SKM-1 (cell line): ENCODE data around the gene CAMK2A.

Source experiments
- DNase-seq: peaks from one replicate; lab custom pipeline; 2025; ENCODE audit not compliant: unreplicated experiment; lab: John Stamatoyannopoulos, UW

CAMK2A gene

DNA sequence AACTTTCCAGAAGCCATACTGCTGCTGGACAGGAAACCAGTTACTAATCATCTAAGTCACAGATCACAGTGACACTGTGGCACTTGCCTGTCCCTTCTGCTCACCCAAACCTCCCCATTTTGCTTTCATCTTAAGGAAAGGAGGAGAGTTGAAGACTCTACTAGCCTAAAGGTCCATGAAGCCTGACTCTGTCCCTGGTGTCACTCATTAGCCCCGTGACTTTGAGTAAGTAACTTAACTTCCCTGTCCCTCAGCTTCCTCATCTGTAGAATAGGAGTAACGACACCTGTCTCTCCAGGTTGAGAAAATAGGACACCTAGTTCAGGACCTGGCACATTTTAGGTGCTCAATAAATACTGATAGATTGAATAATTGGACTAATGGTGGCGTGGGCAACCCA lies 100.2 kb downstream of the CAMK2A start:
- no peak for DNase-seq

DNA sequence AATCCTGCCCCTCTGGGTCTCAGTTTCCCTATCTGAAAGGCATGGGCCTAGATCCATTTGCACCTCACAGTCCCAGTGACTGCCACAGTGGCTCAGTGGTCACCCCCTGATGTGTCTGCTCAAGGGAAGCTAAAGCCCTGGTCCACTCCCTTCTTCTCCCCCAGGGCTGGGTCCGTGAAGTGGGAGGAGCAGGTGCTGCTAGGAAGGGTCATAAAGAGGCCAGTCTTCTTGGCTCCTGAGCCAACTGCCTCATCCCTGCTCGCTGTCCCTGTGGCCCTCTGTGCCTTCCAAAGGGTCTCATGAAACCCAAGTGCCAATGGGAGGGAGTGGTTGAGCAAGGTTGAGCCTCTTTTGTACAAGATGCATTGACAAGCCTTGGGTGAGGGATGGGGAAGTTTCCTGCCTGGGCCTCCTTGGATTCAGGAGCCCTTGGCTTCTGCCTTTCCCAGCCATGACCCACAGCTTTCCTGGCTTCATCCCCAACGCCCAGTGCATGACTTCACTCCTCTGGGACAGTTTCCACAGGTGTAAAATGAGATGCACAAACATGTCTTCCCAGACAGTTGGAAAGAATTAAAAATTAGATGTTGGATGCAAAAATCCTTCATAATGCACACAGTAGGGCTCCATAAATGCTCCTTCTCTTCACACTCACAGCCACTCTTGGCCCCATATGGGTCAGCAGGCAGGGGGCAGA lies 101.3 kb downstream of the CAMK2A start:
- DNase-seq, result no peak

DNA sequence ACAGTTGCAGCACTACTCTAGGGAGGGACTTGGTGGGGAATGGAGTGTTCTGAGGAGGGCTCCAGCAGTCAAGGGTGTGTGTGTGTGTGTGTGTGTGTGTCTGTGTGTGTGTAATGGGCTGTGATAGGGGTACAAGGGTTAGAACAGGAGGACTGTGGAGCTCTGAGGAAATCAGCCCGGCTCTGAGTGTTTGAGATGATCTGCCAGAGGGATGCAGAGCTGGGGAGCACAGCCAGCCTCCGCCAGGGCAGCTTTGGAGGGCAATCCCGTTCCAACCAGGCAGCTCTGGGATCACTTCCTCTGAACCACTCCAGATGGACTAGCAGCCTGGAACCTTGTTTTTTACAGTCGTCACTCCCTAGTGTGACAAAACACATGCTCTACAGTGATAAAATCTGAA lies 102.7 kb downstream of the CAMK2A start:
- no peak for DNase-seq

DNA sequence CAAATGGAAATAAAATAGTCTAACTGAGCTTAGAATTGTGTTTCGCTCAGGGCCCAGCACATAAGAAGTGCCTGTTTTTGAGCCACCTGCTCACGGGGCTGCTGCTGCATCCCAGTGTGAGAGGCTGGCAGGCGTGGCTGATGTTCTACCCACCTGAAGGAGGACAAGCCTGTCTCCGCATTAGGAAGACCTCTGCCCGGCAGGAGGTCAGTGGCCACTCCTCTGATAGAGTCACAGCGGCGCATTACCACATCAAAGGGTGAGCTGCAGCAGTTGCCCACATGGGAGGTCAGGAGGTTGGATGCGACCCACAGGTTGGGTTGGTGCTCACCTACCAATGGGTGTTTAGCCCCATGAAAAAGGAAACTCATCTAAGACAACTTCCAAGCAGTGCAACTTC lies 103.4 kb downstream of the CAMK2A start:
- no peak for DNase-seq

DNA sequence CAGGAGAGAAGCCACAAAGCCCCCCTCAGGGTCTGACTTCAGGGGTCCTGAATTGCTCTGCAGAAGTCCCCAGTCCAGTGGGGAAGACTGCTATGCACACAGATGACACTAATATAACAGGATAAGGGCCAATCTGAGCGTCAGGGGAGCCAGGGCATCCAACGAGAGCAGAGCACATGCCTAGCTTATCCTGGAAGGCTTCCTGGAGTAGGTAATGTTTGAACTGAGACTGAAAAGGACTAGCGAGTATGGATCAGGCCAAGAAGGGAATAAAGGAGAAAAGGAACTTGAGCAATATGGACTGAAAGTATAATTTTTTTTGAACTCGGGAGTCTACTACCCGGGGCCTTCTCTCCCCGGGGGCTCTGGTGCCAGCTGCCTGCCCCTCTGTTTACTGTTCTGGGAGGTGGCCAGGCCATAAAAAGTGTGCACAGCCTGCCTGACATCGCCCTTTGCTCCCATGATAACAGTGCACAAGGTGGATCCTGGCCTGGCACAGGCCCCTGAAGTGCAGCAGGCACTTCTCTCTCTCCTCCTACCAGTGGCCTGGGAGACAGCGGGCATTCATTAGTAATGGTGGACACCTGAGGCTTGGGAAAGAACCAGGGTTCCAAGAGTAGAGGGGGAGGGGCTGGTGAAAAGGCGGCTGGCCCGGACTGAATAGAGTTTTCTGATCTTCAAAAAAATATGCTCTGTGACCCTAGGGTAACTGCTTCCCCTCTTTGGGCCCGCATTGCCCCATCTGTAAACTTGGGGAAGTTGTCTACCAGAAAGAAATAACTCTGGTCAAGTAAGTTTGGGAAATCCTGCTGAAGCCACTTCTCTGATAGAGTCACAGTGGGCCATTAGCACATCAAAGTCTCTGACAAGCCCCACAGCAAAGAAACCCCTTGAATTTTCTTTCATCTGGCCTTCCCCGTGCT lies 104.3 kb downstream of the CAMK2A start:
- peak; percentile 78 for DNase-seq

DNA sequence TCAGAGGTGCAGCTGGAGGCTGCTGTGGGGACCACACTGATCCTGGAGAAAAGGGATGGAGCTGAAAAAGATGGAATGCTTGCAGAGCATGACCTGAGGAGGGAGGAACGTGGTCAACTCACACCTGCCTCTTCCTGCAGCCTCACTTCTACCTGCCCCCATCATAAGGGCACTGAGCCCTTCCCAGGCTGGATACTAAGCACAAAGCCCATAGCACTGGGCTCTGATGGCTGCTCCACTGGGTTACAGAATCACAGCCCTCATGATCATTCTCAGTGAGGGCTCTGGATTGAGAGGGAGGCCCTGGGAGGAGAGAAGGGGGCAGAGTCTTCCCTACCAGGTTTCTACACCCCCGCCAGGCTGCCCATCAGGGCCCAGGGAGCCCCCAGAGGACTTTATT lies 105.6 kb downstream of the CAMK2A start:
- DNase-seq, result no peak

DNA sequence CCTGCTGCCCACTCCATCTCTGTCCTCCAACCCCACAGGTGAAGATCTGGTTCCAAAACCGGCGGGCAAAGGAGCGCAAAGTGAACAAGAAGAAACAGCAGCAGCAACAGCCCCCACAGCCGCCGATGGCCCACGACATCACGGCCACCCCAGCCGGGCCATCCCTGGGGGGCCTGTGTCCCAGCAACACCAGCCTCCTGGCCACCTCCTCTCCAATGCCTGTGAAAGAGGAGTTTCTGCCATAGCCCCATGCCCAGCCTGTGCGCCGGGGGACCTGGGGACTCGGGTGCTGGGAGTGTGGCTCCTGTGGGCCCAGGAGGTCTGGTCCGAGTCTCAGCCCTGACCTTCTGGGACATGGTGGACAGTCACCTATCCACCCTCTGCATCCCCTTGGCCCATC lies 106.1 kb downstream of the CAMK2A start:
- DNase-seq, result no peak

DNA sequence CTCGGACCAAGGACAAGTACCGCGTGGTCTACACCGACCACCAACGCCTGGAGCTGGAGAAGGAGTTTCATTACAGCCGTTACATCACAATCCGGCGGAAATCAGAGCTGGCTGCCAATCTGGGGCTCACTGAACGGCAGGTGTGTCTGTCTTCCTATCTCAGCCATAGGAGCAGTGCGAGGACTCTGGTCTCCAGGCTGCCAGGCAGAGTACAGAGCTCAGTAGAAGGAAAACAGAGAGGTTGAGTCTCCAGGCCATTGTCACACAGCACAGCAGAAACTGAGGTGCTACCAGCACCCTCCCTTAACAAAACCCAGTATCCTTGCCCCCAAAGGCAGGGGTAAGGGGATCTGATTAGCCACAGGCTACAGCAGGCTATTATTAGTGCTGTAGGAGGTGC lies 106.8 kb downstream of the CAMK2A start:
- no peak for DNase-seq

DNA sequence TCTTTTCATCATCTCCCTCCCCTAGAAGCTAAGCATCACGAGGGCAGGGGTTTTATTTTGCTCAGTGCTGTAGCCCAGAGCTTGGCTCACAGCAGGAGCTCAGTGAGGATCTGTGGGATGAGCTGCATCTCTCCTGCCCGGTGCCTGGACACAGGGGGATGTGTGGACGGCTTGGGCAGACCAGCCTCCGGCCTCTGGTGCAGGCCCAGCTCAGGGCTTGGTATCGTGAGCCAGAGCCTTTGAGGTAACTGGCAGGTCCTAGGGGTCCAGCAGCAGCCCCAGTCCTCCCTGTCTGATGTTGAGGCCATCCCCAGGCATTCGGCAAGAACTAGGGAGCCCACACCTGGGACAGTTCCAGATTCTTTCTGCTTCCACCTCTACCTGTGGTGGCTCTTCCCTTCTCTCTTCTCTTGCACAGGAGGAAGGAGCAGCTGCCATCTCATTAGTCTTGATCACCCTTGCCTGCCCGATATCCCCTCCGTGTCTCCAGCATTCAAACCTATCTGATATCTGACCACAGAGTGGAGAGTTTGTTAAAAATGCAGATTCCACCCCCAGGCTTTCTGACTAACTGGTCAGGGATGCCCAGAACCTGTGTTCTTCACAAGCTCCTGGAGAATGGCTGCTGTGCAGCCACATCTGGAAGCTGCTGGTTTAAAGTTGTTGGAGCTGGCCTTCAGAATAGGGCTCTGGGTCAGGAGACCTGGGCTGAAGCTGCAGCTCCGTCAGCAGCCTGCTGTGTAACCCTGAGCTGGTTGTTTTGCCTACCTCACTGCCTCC lies 107.6 kb downstream of the CAMK2A start:
- no peak for DNase-seq

DNA sequence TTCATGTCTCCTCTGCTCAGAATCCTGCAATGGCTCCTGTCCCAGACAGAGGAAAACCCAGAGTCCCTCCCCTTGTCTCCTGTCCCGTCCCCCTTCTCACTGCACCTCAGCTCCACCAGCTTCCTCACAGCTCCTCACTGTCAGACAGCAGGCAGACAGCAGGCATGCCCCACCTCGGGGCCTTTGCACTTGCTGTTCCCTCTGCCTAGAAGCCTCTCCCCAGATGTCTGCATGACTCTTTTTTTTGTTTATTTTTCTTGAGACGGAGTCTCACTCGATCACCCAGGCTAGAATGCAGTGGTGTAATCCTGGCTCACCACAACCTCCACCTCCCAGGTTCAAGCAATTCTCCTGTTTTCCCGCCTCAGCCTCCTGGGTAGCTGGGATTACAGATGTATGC lies 108.5 kb downstream of the CAMK2A start:
- DNase-seq, result no peak

DNA sequence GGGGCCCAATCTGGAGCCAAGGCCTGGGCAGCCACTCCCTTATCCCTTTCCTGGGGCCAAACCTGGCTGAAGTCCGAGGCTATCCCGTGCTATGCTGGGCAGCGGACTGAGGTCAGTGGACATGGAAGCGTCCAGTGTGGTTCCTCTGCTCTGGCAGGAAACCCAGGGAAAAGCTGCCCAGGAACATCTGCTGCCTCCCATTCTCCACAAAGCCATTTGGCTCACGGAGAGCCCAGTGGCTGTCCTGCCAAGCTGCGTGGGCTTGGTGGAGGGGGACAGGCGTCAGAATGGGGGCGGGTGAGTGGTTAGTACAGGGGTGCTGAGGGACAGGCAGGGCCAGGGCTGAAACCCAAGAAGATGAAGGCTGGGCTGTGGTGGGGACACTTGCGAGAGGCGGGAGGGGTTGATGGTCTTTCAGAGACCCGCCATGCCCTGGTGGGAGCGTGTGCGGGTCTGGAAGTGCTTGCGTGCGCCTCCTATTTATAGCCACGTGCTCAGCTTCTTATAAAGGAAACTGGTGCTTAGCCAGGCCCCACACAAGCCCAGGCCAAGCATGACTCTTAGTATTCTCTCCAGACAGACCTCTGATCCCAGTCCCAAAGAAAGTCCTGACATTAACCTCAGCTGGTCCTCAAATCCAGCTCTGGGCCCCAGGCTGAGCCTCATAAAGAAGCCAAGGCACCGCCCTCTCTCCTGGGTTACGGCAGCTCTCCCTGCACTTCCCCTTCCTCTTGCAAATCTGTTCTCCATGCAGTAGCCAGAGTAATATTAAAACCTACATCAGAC lies 109.1 kb downstream of the CAMK2A start:
- peak; percentile 62 for DNase-seq

DNA sequence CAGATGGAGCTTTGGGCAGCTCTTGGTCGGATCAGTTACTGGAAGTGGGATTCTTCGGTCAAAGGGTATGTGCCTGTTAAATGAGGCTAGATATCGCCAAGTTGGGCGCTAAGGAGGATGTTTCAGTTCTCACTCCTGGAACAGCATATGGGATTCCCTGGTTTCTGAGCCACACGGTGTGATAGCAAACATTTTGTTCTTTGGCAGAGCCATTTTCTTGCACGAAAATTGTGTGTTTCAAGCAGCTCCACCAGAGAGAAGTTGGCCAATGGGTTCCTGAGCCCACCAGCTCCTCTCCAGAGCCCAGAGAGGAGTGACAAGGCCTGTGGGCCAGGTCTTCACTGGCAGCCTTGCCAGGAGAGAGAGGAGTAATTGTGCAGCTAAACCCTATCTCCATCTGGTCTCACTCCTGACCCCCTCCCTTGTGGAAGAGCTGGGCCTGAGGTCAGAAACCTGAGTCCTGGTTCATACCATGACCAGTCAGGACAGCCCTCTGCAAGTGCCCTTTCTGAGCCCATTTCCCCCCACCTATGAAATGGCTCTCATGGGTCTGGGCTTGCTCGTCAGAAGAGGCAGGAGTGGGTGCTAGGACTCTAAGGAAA lies 110.5 kb downstream of the CAMK2A start:
- no peak for DNase-seq

DNA sequence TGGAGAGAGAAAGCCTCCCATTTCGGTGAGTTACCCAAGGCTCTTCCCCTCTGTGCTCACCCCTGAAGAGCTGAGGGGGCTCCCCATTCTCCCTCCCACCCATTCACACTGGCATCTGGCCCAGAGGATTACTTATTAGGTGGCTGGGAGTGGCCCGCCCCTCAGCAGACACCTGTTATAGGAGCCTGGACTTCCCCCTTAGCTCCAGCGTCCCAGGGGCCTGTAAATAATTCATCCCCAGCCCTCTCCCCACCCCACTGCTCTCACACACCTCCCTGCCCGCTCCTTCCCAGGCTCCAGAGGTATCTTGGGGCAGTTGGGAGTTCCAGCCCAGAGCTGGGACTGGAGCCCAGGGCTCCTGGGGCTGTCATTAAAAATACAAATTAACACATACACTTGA lies 111.3 kb downstream of the CAMK2A start:
- no peak for DNase-seq

DNA sequence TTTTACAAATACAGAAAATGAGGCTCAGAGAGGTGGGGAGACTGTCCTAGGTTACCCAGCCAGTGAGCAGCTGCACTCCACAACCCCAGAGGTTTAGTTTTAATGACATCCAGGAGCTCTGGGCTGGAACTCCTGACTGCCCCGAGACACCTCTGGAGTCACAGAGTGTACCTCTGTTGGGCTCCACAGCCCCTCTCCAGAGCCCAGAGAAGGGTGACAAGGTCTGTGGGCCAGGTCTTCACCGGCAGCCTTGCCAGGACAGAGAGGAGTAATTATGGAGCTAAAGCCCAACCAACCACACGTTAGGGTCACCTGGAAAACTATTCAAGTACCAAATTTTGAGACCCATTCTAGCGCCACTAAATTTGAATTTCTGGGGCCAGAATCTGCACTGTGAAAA lies 111.9 kb downstream of the CAMK2A start:
- DNase-seq, result no peak

DNA sequence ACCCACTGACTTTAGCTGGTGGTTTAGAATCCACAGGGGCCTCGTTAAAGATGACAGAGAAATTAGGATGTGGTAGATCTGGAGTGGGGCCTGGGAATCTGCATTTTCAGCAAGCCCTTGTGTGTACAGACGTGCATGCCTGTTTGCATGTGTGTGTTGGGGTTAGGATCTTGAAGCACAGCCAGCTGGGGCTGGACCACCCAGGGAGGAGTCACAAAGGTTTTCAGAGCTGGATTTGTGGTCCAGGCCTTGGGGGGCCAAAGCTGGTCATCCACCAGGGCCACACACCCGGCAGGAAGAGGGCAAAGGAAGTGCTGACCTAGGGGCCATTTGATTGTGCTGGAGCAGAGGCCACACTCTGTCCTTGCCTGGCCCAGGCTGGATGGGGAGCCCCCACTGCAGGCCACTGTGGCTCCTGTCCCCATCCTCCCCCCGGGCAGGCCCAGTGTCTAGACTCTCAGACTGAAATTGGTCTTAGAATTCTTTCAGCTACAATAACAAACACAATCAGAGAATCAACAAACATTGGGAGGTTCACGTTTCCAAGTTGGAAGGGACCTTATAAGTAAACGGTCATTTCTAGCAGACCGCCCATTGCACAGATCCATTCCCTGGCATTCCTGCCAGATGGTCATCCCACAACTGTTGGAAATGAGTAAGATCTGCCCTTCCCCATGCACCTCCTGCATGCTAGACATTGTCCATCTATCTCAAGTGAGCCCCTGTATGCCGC lies 112.7 kb downstream of the CAMK2A start:
- no peak for DNase-seq

DNA sequence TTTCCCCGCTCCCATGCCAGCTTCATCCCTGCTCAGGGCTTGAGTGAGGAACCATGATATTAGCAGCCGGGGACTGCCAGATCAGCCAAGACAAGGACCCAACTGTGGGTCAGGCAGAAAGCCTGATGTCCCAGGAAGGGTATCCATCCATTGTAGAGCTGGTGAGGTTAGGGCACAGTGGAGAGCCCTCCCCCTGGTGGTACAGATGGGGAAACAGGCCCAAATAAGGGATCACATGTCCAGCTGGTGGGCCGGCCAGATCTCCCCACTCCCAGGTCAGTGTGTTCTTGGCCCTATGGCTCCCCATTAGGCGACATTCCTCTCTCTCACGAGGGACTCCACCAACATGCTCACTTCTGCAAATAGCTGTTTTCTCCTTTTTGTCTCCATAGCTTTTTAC lies 114.0 kb downstream of the CAMK2A start:
- DNase-seq, result no peak

DNA sequence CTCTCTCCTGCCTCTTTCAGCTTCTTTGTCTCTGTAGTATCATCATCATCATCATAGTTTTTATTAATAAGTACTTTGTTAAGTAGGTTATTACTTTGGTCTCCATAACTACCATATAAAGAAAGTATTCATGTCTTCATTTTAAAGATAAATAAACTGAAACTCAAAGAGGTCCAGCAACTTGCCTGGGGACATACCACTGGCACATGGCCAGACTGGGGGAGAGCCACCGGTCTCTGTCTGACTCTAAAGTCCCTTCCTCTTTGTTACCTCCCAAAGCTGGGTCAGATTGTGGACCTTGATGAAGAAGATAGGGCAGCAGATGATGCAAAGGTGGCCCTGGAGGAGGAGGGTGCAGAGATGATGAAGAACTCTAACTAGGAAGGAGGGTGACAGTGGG lies 114.5 kb downstream of the CAMK2A start:
- no peak for DNase-seq

DNA sequence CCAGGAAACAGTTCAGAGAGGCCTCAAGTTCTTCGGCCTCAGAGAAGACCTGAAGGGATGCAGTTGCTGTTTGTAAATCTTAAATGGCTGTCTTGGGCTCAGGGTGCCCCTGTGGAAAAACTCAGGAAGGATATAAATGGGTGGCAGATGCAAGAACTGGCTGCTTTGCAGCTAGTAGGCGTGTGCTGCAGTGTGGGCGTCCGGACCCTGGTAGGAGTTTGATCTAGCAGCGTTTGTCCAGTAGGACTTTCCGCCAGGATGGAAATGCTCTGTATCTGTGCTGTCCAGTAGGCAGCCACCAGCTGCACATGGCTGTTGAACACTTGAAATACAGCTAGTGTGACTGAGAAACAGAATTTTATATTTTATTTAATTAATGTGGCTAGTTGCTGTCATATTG lies 115.3 kb downstream of the CAMK2A start:
- DNase-seq, result no peak

DNA sequence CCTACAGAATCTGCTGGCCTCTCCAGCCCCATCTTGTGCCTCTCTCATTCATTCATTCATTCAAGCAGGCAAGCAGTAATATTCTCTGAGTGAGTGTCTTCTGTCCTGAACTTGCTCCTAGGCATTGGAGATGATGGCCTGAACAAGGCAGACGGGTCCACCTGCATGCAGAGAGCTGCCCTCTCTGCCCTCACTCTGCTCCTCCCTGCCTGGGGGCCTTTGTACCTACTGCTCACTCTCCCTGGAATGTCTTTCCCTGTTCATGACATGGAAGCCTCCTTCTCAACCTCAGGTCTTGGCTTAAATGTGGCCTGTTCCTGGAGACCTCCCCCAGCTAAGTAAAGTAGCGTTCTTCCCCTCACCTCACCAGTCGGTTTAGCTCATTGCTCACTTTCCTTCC lies 116.4 kb downstream of the CAMK2A start:
- no peak for DNase-seq

DNA sequence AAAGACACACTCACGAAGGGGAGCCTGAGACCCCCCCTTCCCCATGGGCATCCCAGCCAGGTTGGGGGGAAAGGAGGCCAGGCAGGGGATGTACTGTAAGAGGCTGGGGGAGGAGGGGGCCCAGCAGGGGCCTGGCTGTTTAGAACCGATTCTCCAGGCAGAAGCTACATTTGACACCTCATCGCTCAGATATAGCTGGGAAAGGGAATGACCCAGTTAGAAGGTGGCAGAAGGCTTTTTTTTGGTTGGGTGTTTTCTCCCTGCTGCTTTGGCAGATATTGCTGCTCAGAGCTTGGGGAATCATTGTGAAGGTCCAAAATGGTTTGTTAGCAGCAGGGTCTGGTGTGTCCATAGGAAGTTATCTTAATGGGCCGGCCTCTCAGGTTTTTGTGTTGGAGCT lies 117.0 kb downstream of the CAMK2A start:
- no peak for DNase-seq
